HAP-1 (cell line): Measurements from ENCODE around the gene NPEPL1.

Experiments used
- DNase-seq, 2 experiments: peaks; one replicate each; pipeline ENCODE4 v3.0.0-alpha.2; 2016 to 2020; ENCODE audit warnings: low spot score in 2 of 2
- H3K27me3 ChIP-seq: fragments of 250-450 bp; sonication (Bioruptor Pico); 2 replicates; pipeline ENCODE4 v1.5.1; 2020; ENCODE audit warnings: low read depth, mild to moderate bottlenecking, moderate library complexity
- H3K36me3 ChIP-seq: fragments of 250-450 bp; sonication (Bioruptor Pico); replicated peaks from 2 replicates; pipeline ENCODE4 v1.5.1; 2020; ENCODE audit warnings: mild to moderate bottlenecking
- H3K4me1 ChIP-seq: fragments of 250-450 bp; sonication (Bioruptor Pico); 2 replicates; pipeline ENCODE4 v1.5.1; 2020; ENCODE audit warnings: mild to moderate bottlenecking
- H3K4me3 ChIP-seq: fragments of 250-450 bp; sonication (Bioruptor Pico); 2 replicates; pipeline ENCODE4 v1.5.1; 2020; ENCODE audit warnings: mild to moderate bottlenecking, moderate library complexity
- H3K9me3 ChIP-seq: fragments of 250-450 bp; sonication (Bioruptor Pico); 2 replicates; pipeline ENCODE4 v1.5.1; 2020; ENCODE audit warnings: mild to moderate bottlenecking, moderate library complexity
- in situ Hi-C: fragments of 300-500 bp; cut with MboI; formaldehyde crosslinking; loops from 3 replicates; pipeline ENCODE4 v1.14.3; 2020; ENCODE audit warnings: low sequenced_read_pairs, inconsistent platforms, mixed read lengths

Gene NPEPL1

GRCh38 chr20:58664331-58664730 is 28.3 kb upstream of the NPEPL1 start:
- in situ Hi-C loops: no loop called here
- no peaks in the 10 kb centered on the region for H3K9me3 ChIP-seq
- no peaks in the 10 kb centered on the region for H3K27me3 ChIP-seq
- no peak overlapping the region for H3K4me3 ChIP-seq
- H3K36me3 ChIP-seq: peaks cover 20% of the 10 kb centered on the region
- H3K4me1 ChIP-seq: peaks cover 29% of the 10 kb centered on the region
- no peak for DNase-seq

- no peak for DNase-seq
- in situ Hi-C loops: no loop called here
- Histone ChIP-seq H3K27me3 (no peaks in the 10 kb centered on the region), H3K36me3 (peaks cover 22% of the 10 kb centered on the region), H3K4me1 (peaks cover 34% of the 10 kb centered on the region), H3K4me3 (no peak overlapping the region), H3K9me3 (no peaks in the 10 kb centered on the region)
These were observed 27.7 kb upstream of the NPEPL1 start for GRCh38 chr20:58664883-58665282.

GRCh38 chr20:58665606-58666005 is 27.0 kb upstream of the NPEPL1 start:
- Histone ChIP-seq H3K9me3 (no peaks in the 10 kb centered on the region), H3K27me3 (no peaks in the 10 kb centered on the region), H3K4me1 (peaks cover 38% of the 10 kb centered on the region), H3K36me3 (peaks cover 29% of the 10 kb centered on the region), H3K4me3 (no peak overlapping the region)
- DNase-seq: peak in 1 of 2 experiments; percentile 67
- in situ Hi-C loops: no loop called here

DNA sequence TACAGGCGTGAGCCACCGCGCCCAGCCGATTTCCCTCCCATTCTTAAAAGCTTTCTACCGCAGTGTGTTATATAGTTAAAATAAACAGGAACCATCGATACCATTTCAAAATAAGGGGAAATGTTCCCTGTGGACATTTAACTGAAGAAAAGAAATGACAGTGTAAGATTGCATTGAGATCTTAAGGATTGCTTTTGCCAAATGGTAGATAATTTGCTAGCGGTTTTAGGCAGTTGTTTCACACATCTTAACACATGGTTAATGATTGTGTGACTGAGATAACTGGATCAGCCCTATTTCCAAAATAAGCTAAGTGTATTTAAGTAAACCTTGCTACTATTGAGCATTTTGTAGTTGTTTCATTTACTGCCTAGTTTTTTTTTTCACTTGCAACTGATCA is 25.9 kb upstream of the NPEPL1 start:
- H3K9me3 ChIP-seq: no peaks in the 10 kb centered on the region
- H3K4me1 ChIP-seq: peaks cover 38% of the 10 kb centered on the region
- peaks cover 32% of the 10 kb centered on the region for H3K36me3 ChIP-seq
- no peak overlapping the region for H3K4me3 ChIP-seq
- in situ Hi-C loops: no loop called here
- no peak for DNase-seq
- H3K27me3 ChIP-seq: no peaks in the 10 kb centered on the region

- Histone ChIP-seq H3K36me3 (peaks cover 41% of the 10 kb centered on the region), H3K9me3 (no peaks in the 10 kb centered on the region), H3K27me3 (no peaks in the 10 kb centered on the region), H3K4me1 (peaks cover 38% of the 10 kb centered on the region), H3K4me3 (no peak overlapping the region)
- in situ Hi-C loops: no loop called here
- no peak for DNase-seq
These were observed 24.6 kb upstream of the NPEPL1 start for GRCh38 chr20:58667975-58668374.

DNA sequence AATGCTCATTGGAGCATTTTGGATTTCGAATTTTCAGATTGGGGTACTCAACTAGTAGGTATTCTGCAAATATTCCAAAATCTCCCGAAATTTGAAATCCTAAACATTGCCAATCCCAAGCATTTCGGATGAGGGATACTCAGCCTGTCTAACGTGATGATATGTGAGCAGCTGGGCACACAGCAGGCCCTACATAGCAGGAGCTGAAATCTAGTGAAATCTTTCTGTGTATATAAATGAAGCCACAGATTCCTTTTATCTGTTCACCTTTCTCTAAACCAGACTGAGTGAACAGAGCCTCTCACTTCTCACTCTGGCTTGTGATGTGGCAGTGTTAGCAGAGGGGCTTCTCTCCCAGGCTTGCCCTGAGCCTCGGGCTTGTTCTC is 23.7 kb upstream of the NPEPL1 start:
- no peak for DNase-seq
- Histone ChIP-seq H3K4me3 (no peak overlapping the region), H3K4me1 (peaks cover 38% of the 10 kb centered on the region), H3K27me3 (no peaks in the 10 kb centered on the region), H3K36me3 (peaks cover 50% of the 10 kb centered on the region), H3K9me3 (no peaks in the 10 kb centered on the region)
- in situ Hi-C loops: no loop called here

- Histone ChIP-seq H3K36me3 (peaks cover 55% of the 10 kb centered on the region), H3K9me3 (no peaks in the 10 kb centered on the region), H3K27me3 (no peaks in the 10 kb centered on the region), H3K4me3 (no peak overlapping the region), H3K4me1 (peaks cover 35% of the 10 kb centered on the region)
- DNase-seq: no peak
- in situ Hi-C loops: no loop called here
These were observed 23.2 kb upstream of the NPEPL1 start for GRCh38 chr20:58669287-58670006.

DNA sequence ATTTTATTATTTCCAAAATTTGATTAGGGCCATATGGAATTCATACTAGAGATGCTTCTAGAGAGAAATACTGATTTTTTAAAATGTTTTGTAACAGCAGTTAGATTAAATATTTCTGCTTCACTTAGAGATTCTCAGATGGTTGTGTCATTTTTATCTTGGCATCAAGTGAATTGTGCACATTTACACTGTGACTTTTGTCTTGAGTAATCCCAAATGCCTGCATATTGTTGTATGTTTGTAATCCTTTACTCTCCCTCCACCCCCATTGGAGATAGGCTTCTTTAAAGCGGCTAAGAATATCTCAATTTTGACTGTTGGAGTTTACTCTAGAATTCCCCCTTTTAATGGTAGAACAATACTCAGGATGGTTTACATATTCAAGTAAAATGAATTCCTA is 22.5 kb upstream of the NPEPL1 start:
- Histone ChIP-seq H3K36me3 (peaks cover 62% of the 10 kb centered on the region), H3K27me3 (no peaks in the 10 kb centered on the region), H3K4me1 (peaks cover 29% of the 10 kb centered on the region), H3K9me3 (no peaks in the 10 kb centered on the region), H3K4me3 (no peak overlapping the region)
- no peak for DNase-seq
- in situ Hi-C loops: no loop called here

DNA sequence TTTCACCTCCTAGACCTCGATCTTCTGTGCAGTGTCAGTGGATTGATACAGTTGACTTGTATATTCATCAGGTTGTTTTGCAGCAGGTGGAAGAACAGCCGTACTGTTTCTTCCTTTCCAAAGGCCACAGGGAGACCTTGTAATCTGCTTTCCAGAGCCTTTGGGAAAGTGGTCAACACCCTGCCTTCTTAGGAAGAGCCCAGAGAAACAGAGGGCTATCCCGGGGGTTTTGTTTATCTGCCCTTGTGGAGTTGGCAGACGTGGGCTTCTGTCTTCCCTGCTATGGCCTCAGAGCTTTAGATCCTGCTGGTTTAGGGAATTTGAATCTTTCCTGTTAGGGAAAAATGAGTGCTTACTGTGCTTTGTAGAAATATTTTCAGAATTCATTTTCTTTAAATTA is 21.9 kb upstream of the NPEPL1 start:
- peaks cover 67% of the 10 kb centered on the region for H3K36me3 ChIP-seq
- H3K9me3 ChIP-seq: no peaks in the 10 kb centered on the region
- no peaks in the 10 kb centered on the region for H3K27me3 ChIP-seq
- in situ Hi-C loops: no loop called here
- H3K4me3 ChIP-seq: no peak overlapping the region
- peaks cover 23% of the 10 kb centered on the region for H3K4me1 ChIP-seq
- no peak for DNase-seq

DNA sequence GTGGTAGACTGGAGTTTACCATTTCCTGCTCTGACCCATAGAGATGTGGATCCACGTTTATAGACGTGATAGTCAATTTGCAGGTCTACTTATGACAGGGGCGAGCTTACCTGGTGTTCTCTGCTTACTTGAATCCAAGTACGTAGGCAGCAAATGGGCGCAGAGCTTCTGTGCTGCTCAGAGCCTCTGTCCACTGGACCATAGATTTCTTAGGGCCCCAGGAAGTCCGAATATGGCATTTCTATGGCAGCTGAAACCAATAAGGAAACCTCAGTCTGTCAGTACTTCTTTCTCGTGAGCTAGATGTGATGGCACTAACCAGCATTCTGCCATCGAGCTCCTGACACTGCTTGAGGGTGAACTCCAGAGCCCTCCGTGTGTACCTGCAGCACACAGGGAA is 19.5 kb upstream of the NPEPL1 start:
- no peaks in the 10 kb centered on the region for H3K9me3 ChIP-seq
- H3K4me3 ChIP-seq: no peak overlapping the region
- DNase-seq: no peak
- H3K4me1 ChIP-seq: peaks cover 12% of the 10 kb centered on the region
- in situ Hi-C loops: no loop called here
- no peaks in the 10 kb centered on the region for H3K27me3 ChIP-seq
- peaks cover 82% of the 10 kb centered on the region for H3K36me3 ChIP-seq

- H3K4me3 ChIP-seq: no peak overlapping the region
- peaks cover 71% of the 10 kb centered on the region for H3K36me3 ChIP-seq
- peaks cover under 1% of the 10 kb centered on the region for H3K4me1 ChIP-seq
- DNase-seq: no peak
- H3K9me3 ChIP-seq: no peaks in the 10 kb centered on the region
- H3K27me3 ChIP-seq: no peaks in the 10 kb centered on the region
- in situ Hi-C loops: loop anchor here (25.0 kb wide), 1 partner anchor 438 kb away; the partner anchor contains the start of gene ANKRD60
These were observed 17.4 kb upstream of the NPEPL1 start for GRCh38 chr20:58675146-58675584.

DNA sequence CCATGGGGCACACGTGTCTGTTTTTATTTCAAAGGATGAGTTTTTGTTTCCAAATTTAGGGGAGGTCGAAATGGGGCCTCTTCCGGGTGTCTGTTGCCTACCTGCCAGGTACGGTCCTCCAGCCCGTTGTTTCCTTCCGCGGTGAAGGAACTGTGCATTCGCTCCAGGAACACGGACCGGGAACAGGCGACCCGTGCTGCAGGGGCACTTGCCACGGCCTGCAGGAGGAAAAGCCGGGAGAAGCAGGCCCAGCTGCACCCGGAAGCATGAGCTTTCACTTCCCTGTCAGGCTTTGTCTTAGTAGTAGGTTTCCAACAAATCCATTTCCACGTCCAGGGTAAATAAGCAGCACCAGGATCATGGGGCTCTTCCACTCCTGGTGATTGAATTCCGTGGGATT is 17.0 kb upstream of the NPEPL1 start:
- H3K36me3 ChIP-seq: peaks cover 70% of the 10 kb centered on the region
- in situ Hi-C loops: loop anchor here (25.0 kb wide), 1 partner anchor 438 kb away; the partner anchor contains the start of gene ANKRD60
- no peak overlapping the region for H3K4me3 ChIP-seq

DNA sequence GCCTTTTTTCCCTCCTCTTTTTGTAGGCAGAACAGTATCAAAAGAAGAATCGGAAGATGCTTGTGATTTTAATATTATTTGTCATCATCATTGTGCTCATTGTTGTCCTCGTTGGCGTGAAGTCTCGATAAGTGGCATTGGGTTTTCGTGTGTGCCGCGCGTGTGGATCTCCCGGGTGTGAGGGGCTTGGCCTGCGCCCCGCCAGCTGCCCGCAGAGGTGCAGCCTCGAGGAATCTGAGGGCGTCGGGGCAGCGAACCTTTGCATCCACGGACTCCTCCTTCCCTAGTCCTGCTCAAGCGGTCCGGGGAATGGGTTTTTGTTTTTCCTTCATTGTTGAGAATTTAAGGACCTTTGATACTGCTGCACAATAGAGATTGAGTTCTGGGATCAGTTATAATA is 16.4 kb upstream of the NPEPL1 start:
- DNase-seq: no peak
- peaks cover 65% of the 10 kb centered on the region for H3K36me3 ChIP-seq
- H3K9me3 ChIP-seq: no peaks in the 10 kb centered on the region
- H3K4me3 ChIP-seq: no peak overlapping the region
- no peaks in the 10 kb centered on the region for H3K27me3 ChIP-seq
- in situ Hi-C loops: loop anchor here (25.0 kb wide), 1 partner anchor 439 kb away; the partner anchor contains the start of gene ANKRD60
- H3K4me1 ChIP-seq: no peaks in the 10 kb centered on the region

More for the DNA sequence above, 17.0 kb upstream of the NPEPL1 start:
- H3K4me1 ChIP-seq: no peaks in the 10 kb centered on the region
- H3K27me3 ChIP-seq: no peaks in the 10 kb centered on the region
- DNase-seq: no peak
- no peaks in the 10 kb centered on the region for H3K9me3 ChIP-seq

- Histone ChIP-seq H3K4me1 (no peaks in the 10 kb centered on the region), H3K27me3 (no peaks in the 10 kb centered on the region), H3K36me3 (peaks cover 58% of the 10 kb centered on the region), H3K9me3 (no peaks in the 10 kb centered on the region), H3K4me3 (no peak overlapping the region)
- no peak for DNase-seq
- in situ Hi-C loops: loop anchor here (25.0 kb wide), 1 partner anchor 440 kb away; the partner anchor contains the start of gene ANKRD60
These were observed 15.5 kb upstream of the NPEPL1 start for GRCh38 chr20:58677079-58677604.
